Stimulated activated CD8-positive, alpha-beta memory T cell treated with anti-CD3 and anti-CD28 coated beads, Interleukin-15, amount 100 ng/mL, for 4 hours (primary cell): ENCODE data around the gene DFFA.
"Not testable (repeated sequence)": the region's sequence is repeated elsewhere in the genome, so short reads cannot be mapped to it uniquely, and the experiment has no call there.

Experiments
- DNase-seq, 2 donors: peaks; one replicate each; pipeline ENCODE4 v3.0.0-alpha.2; 2020; ENCODE audit warnings: low read depth in 2 of 2

Gene DFFA

GRCh38 chr1:10459184-10459583 lies 13.1 kb downstream of the DFFA start:
- no peak for DNase-seq

GRCh38 chr1:10457875-10458274 lies 14.5 kb downstream of the DFFA start:
- no peak for DNase-seq

GRCh38 chr1:10457462-10457861 lies 14.9 kb downstream of the DFFA start:
- not testable (repeated sequence) for DNase-seq

- DNase-seq, result no peak
Measured at GRCh38 chr1:10456661-10457060, 15.7 kb downstream of the DFFA start.

GRCh38 chr1:10456048-10456447 lies 16.3 kb downstream of the DFFA start:
- DNase-seq, result no peak

GRCh38 chr1:10451287-10451686 lies 21.0 kb downstream of the DFFA start:
- no peak for DNase-seq

GRCh38 chr1:10450836-10451235 lies 21.5 kb downstream of the DFFA start:
- no peak for DNase-seq

GRCh38 chr1:10450156-10450814 lies 22.0 kb downstream of the DFFA start:
- DNase-seq, result no peak

GRCh38 chr1:10449751-10450150 lies 22.6 kb downstream of the DFFA start, which contains the start of gene CORT:
CORT (plus strand) TSS chr1:10450031; CDS start chr1:10450224, 193 bp downstream.
- DNase-seq, result no peak

GRCh38 chr1:10446790-10447422 lies 25.4 kb downstream of the DFFA start:
- DNase-seq, result no peak

GRCh38 chr1:10444795-10445397 lies 27.4 kb downstream of the DFFA start:
- no peak for DNase-seq

GRCh38 chr1:10444248-10444647 lies 28.1 kb downstream of the DFFA start:
- no peak for DNase-seq

GRCh38 chr1:10440794-10441193 lies 31.5 kb downstream of the DFFA start:
- DNase-seq, result no peak

- no peak for DNase-seq
Measured at GRCh38 chr1:10440305-10440704, 32.0 kb downstream of the DFFA start.

- DNase-seq, result no peak
Measured at GRCh38 chr1:10438677-10439163, 33.6 kb downstream of the DFFA start.

- no peak for DNase-seq
Measured at GRCh38 chr1:10437052-10437451, 35.3 kb downstream of the DFFA start.

GRCh38 chr1:10434590-10434989 lies 37.7 kb downstream of the DFFA start:
- no peak for DNase-seq

- DNase-seq, result no peak
Measured at GRCh38 chr1:10433790-10434189, 38.5 kb downstream of the DFFA start.

GRCh38 chr1:10432910-10433700 lies 39.2 kb downstream of the DFFA start:
- DNase-seq, result no peak

- no peak for DNase-seq
Measured at GRCh38 chr1:10431070-10431730, 41.1 kb downstream of the DFFA start.

GRCh38 chr1:10430216-10431069 lies 41.9 kb downstream of the DFFA start, which contains the start of gene CENPS:
CENPS (plus strand) TSS chr1:10430433; CDS start chr1:10430518, 85 bp downstream.
- DNase-seq, result peak; percentile 84 to 88
